K562 (cell line): Measurements from ENCODE around the gene STYX. TPM values are rescaled to one million over a fixed set of nuclear protein-coding genes. Genes with fewer than 3 reads are reported as not detected.

Experiments
- BHLHE40 ChIP-seq: IDR thresholded peaks from 2 replicates; pipeline ENCODE4 v1.6.1; 2011; ENCODE audit warnings: low read length, improper control_type of control experiment
- CCNT2 ChIP-seq: IDR thresholded peaks from 2 replicates; pipeline ENCODE4 v1.6.1; 2011; ENCODE audit warnings: borderline replicate concordance, low read depth, mild to moderate bottlenecking, moderate library complexity, mixed read lengths, low read length; ENCODE audit not compliant: insufficient read length; ENCODE audit errors: extremely low read depth
- CTBP1 ChIP-seq: fragments of 450-650 bp; IDR thresholded peaks from 2 replicates; pipeline ENCODE4 v1.6.1; 2016; ENCODE audit warnings: borderline replicate concordance
- HMGN3 ChIP-seq: IDR thresholded peaks from 2 replicates; pipeline ENCODE4 v1.6.1; 2011; ENCODE audit warnings: borderline replicate concordance, low read depth, mild to moderate bottlenecking, mixed read lengths, low read length; ENCODE audit not compliant: insufficient read length; ENCODE audit errors: extremely low read depth
- MNT ChIP-seq, 2 experiments: fragments of 450-650 bp; conservative IDR thresholded peaks; 2 replicates each; pipeline ENCODE4 v1.6.1; 2017; ENCODE audit warnings: mild to moderate bottlenecking in 2 of 2, moderate library complexity in 2 of 2
- NFE2 ChIP-seq: IDR thresholded peaks from 2 replicates; pipeline ENCODE4 v1.6.1; 2014; ENCODE audit warnings: antibody characterized with exemption, low read depth
- REST ChIP-seq, 2 experiments: fragments of 450-650 bp; formaldehyde crosslinking in 1 of 2; IDR thresholded peaks; 2 replicates each; pipeline versions ENCODE4 v1.4.0 to v1.6.1; 2014 to 2020; ENCODE audit warnings: mild to moderate bottlenecking in 2 of 2, borderline replicate concordance in 1 of 2, low read depth in 1 of 2
- SP1 ChIP-seq: sonication (generic); formaldehyde crosslinking; IDR thresholded peaks from 2 replicates; pipeline ENCODE4 v1.8.1; 2022; ENCODE audit warnings: mild to moderate bottlenecking, missing genetic modification reagents
- ZNF395 ChIP-seq: fragments of 200-800 bp; sonication (Bioruptor generic); IDR thresholded peaks from 2 replicates; pipeline ENCODE4 v1.6.1; 2017; ENCODE audit warnings: missing genetic modification characterization, missing compliant biosample characterization
- ZNF639 ChIP-seq, 2 experiments: fragments of 200-800 bp in 1 of 2; sonication (Bioruptor generic) in 1 of 2; sonication (generic) in 1 of 2; formaldehyde crosslinking in 1 of 2; IDR thresholded peaks in 1 of 2; conservative IDR thresholded peaks in 1 of 2; 2 replicates each; pipeline versions ENCODE4 v1.5.0 to v1.6.1; 2016 to 2020; ENCODE audit warnings: missing compliant biosample characterization in 1 of 2, missing genetic modification characterization in 1 of 2, missing genetic modification reagents in 1 of 2
- polyA plus RNA-seq, 8 experiments: library from polyadenylated mRNA; depleted of rRNA in 4 of 8; stranded (reverse) in 5 of 8; unstranded in 3 of 8; fragments of >200 nt; fragmentation: Nextera tagmentation in 2 of 8; fragmentation: Illumina TruSeq in 1 of 8; extraction: Ambion mirVana in 2 of 8; extraction: Trizol in 1 of 8; gene quantifications; 2 replicates each; pipeline versions ENCODE4 v1.2.1 to v1.2.3, GENCODE V29; 2011 to 2014; ENCODE audit warnings: inconsistent platforms in 1 of 8, missing spikeins in 1 of 8
- total RNA-seq, 7 experiments: library from RNA; depleted of rRNA in 6 of 7; stranded (reverse); fragments of >200 nt in 6 of 7; fragmentation: Illumina TruSeq in 2 of 7; extraction: Trizol in 2 of 7; gene quantifications; 2 replicates each; pipeline versions ENCODE4 v1.2.1 to v1.2.3, GENCODE V29; 2011 to 2021; ENCODE audit warnings: low replicate concordance in 1 of 7

The STYX gene
- total and polyA plus RNA-seq, 9 of the 15 experiments (the other 6 are each of a cell fraction or from before 2014, with no cell fraction given) = 5.0 to 15.4 (median 10.6) TPM

- TF ChIP-seq ZNF639 (CRISPR knock-in tag; conservative IDR thresholded peaks at IDR 0.05 in 1 of 2, IDR thresholded peaks at IDR 0.05 in 1 of 2) = peak in 1 of 2 experiments; percentile 77; a peak in 2 of 4 replicates
- peak; percentile 60 for TF ChIP-seq CCNT2
- TF ChIP-seq ZNF395 (CRISPR knock-in tag) = peak; percentile 63; the same call in 1 of the 2 replicates
- TF ChIP-seq NFE2 = no peak
- peak in 1 of 2 experiments; percentile 36; a peak in 1 of 4 replicates for TF ChIP-seq MNT (conservative IDR thresholded peaks at IDR 0.05)
- 0 out of 2 replicates have a peak, but pooled peaks have one; percentile 49 for TF ChIP-seq CTBP1
- peak; percentile 56; the same call in 1 of the 2 replicates for TF ChIP-seq BHLHE40
- TF ChIP-seq HMGN3 = peak; percentile 35
- no peak for TF ChIP-seq SP1 (CRISPR knock-in tag)
- TF ChIP-seq REST (IDR thresholded peaks at IDR 0.05; ENCODE audit: borderline replicate concordance) = peak; percentile 46
- TF ChIP-seq REST (CRISPR knock-in tag; IDR thresholded peaks at IDR 0.05; ENCODE audit: low read depth) = no peak
These were observed 34.4 kb upstream of the STYX start, which contains the start of gene ERO1A (continued) for GRCh38 chr14:52695481-52696091.
